Measurements from ENCODE around the gene DSTN.

DSTN gene

GRCh38 chr20:17569616-17570346 lies at the start of gene DSTN:
Gene DSTN (plus strand): TSS chr20:17570075. CDS start chr20:17570209, 134 bp downstream.
- TF ChIP-seq CTCF (IDR thresholded peaks at IDR 0.05; ENCODE audit: low read length) (no peak), EZH2 (IDR thresholded peaks at IDR 0.05; ENCODE audit: borderline replicate concordance, low read length) (no peak)
- peaks cover 30% of the 10 kb centered on the region for H3K4me1 ChIP-seq (ENCODE audit: insufficient read depth, low read length, severe bottlenecking)
- H3K9ac ChIP-seq (ENCODE audit: low read length) = peak within 1 kb of the TSS; percentile 81
- H3K27me3 ChIP-seq (ENCODE audit: insufficient read depth, low read length) = no peaks in the 10 kb centered on the region
- H4K20me1 ChIP-seq (ENCODE audit: insufficient read depth, low read length) = no peaks in the 10 kb centered on the region; the same call in 1 of the 2 replicates
- H3K4me3 ChIP-seq (ENCODE audit: low read depth, low read length, poor library complexity, severe bottlenecking) = peak within 1 kb of the TSS; percentile 88
- no peaks in the 10 kb centered on the region for H3K36me3 ChIP-seq (ENCODE audit: insufficient read depth, low read length)
- H3K9me2 ChIP-seq (ENCODE audit: low read depth, low read length) = no peaks in the 10 kb centered on the region
- H3F3A ChIP-seq (ENCODE audit: insufficient read depth, low read length) = no peaks in the 10 kb centered on the region; the same call in 1 of the 2 replicates
- peak within 1 kb of the TSS; percentile 98 for H3K4me2 ChIP-seq (ENCODE audit: low read length)
- H3K27ac ChIP-seq (ENCODE audit: low read depth, low read length, poor library complexity, severe bottlenecking) = peak within 1 kb of the TSS; percentile 66
- H3K9me3 ChIP-seq (ENCODE audit: low read length) = no peaks in the 10 kb centered on the region
- H3K79me2 ChIP-seq (ENCODE audit: insufficient read depth, low read length) = peaks cover 7% of the 10 kb centered on the region; the same call in 1 of the 2 replicates
- 0 out of 2 replicates have a peak within 1 kb of the TSS, but pooled peaks have one; percentile 8 for H2AFZ ChIP-seq (ENCODE audit: low read length)

GRCh38 chr20:17520583-17520982 lies 49.3 kb upstream of the DSTN start:
- no peak for TF ChIP-seq EZH2 (IDR thresholded peaks at IDR 0.05; ENCODE audit: borderline replicate concordance, low read length)
- no peak for TF ChIP-seq CTCF (IDR thresholded peaks at IDR 0.05; ENCODE audit: low read length)
- Histone ChIP-seq H3K36me3 (ENCODE audit: insufficient read depth, low read length) (no peaks in the 10 kb centered on the region), H3K4me2 (ENCODE audit: low read length) (no peak overlapping the region), H3F3A (ENCODE audit: insufficient read depth, low read length) (no peaks in the 10 kb centered on the region), H3K9ac (ENCODE audit: low read length) (no peak overlapping the region), H3K4me1 (ENCODE audit: insufficient read depth, low read length, severe bottlenecking) (no peaks in the 10 kb centered on the region), H3K79me2 (ENCODE audit: insufficient read depth, low read length) (no peaks in the 10 kb centered on the region), H3K4me3 (ENCODE audit: low read depth, low read length, poor library complexity, severe bottlenecking) (no peak overlapping the region), H4K20me1 (ENCODE audit: insufficient read depth, low read length) (no peaks in the 10 kb centered on the region), H3K9me2 (ENCODE audit: low read depth, low read length) (no peaks in the 10 kb centered on the region), H3K27ac (ENCODE audit: low read depth, low read length, poor library complexity, severe bottlenecking) (no peak overlapping the region), H2AFZ (ENCODE audit: low read length) (no peak overlapping the region), H3K27me3 (ENCODE audit: insufficient read depth, low read length) (peaks cover 5% of the 10 kb centered on the region; the same call in 1 of the 2 replicates), H3K9me3 (ENCODE audit: low read length) (no peaks in the 10 kb centered on the region)

GRCh38 chr20:17522528-17522927 lies 47.3 kb upstream of the DSTN start:
- H3K4me1 ChIP-seq (ENCODE audit: insufficient read depth, low read length, severe bottlenecking) = no peaks in the 10 kb centered on the region
- H3F3A ChIP-seq (ENCODE audit: insufficient read depth, low read length) = no peaks in the 10 kb centered on the region
- H3K27me3 ChIP-seq (ENCODE audit: insufficient read depth, low read length) = peaks cover 5% of the 10 kb centered on the region
- no peak overlapping the region for H2AFZ ChIP-seq (ENCODE audit: low read length)
- no peaks in the 10 kb centered on the region for H3K9me2 ChIP-seq (ENCODE audit: low read depth, low read length)
- no peaks in the 10 kb centered on the region for H3K9me3 ChIP-seq (ENCODE audit: low read length)
- H3K9ac ChIP-seq (ENCODE audit: low read length) = no peak overlapping the region
- no peaks in the 10 kb centered on the region for H3K36me3 ChIP-seq (ENCODE audit: insufficient read depth, low read length)
- no peak overlapping the region for H3K27ac ChIP-seq (ENCODE audit: low read depth, low read length, poor library complexity, severe bottlenecking)
- TF ChIP-seq CTCF (IDR thresholded peaks at IDR 0.05; ENCODE audit: low read length) (no peak), EZH2 (IDR thresholded peaks at IDR 0.05; ENCODE audit: borderline replicate concordance, low read length) (no peak)
- H3K4me3 ChIP-seq (ENCODE audit: low read depth, low read length, poor library complexity, severe bottlenecking) = no peak overlapping the region
- H4K20me1 ChIP-seq (ENCODE audit: insufficient read depth, low read length) = no peaks in the 10 kb centered on the region
- H3K4me2 ChIP-seq (ENCODE audit: low read length) = no peak overlapping the region
- H3K79me2 ChIP-seq (ENCODE audit: insufficient read depth, low read length) = no peaks in the 10 kb centered on the region
